IPS-NIHi11 (cell line): ENCODE data around the gene OR5H15.
"Not testable (repeated sequence)": the region's sequence is repeated elsewhere in the genome, so short reads cannot be mapped to it uniquely, and the experiment has no call there.

Experiments
- DNase-seq: peaks from one replicate; pipeline ENCODE4 v3.0.0; 2012; ENCODE audit warnings: mixed read lengths, low spot score

Gene OR5H15

GRCh38 chr3:98166396-98166795 is at the start of gene OR5H15:
Gene OR5H15 (plus strand): TSS chr3:98166696. CDS start chr3:98168700, 2,004 bp downstream.
- DNase-seq = no peak

GRCh38 chr3:98130421-98130820 is 36.1 kb upstream of the OR5H15 start, which contains the start of gene OR5H1:
Gene OR5H1 (plus strand): TSS chr3:98130721. CDS start chr3:98132698, 1,977 bp downstream.
- no peak for DNase-seq

- DNase-seq = no peak
These were observed 29.9 kb upstream of the OR5H15 start for GRCh38 chr3:98136631-98137030.

- DNase-seq = not testable (repeated sequence)
These were observed 28.5 kb upstream of the OR5H15 start for GRCh38 chr3:98137826-98138557.

- DNase-seq = no peak
These were observed 26.0 kb upstream of the OR5H15 start for GRCh38 chr3:98140531-98140930.

GRCh38 chr3:98147179-98147578 is 19.3 kb upstream of the OR5H15 start, which contains the start of gene OR5H14:
Gene OR5H14 (plus strand): TSS chr3:98147479. CDS start chr3:98149386, 1,907 bp downstream.
- DNase-seq = no peak

GRCh38 chr3:98148751-98149150 is 17.7 kb upstream of the OR5H15 start:
- no peak for DNase-seq

- DNase-seq = not testable (repeated sequence)
These were observed 17.0 kb upstream of the OR5H15 start for GRCh38 chr3:98149456-98149855.

GRCh38 chr3:98151241-98151640 is 15.3 kb upstream of the OR5H15 start:
- DNase-seq = no peak

- DNase-seq = no peak
These were observed 4.6 kb downstream of the OR5H15 start for GRCh38 chr3:98171071-98171470.

- DNase-seq = no peak
These were observed 6.1 kb downstream of the OR5H15 start for GRCh38 chr3:98172621-98173020.

- DNase-seq = no peak
These were observed 13.9 kb downstream of the OR5H15 start for GRCh38 chr3:98180319-98180890.

GRCh38 chr3:98182196-98182595 is 15.7 kb downstream of the OR5H15 start:
- peak; percentile 23 for DNase-seq

- peak; percentile 12 for DNase-seq
These were observed 18.7 kb downstream of the OR5H15 start for GRCh38 chr3:98185180-98185579.

GRCh38 chr3:98188545-98188944 is 22.0 kb downstream of the OR5H15 start:
- DNase-seq = peak; percentile 29

GRCh38 chr3:98190911-98191310 is 24.4 kb downstream of the OR5H15 start:
- DNase-seq = not testable (repeated sequence)

- DNase-seq = not testable (repeated sequence)
These were observed 29.8 kb downstream of the OR5H15 start for GRCh38 chr3:98196293-98196692.

- no peak for DNase-seq
These were observed 32.5 kb downstream of the OR5H15 start for GRCh38 chr3:98199020-98199419.

- no peak for DNase-seq
These were observed 42.7 kb downstream of the OR5H15 start for GRCh38 chr3:98209244-98209643.

GRCh38 chr3:98213276-98213675 is 46.8 kb downstream of the OR5H15 start:
- DNase-seq = no peak

GRCh38 chr3:98215051-98215450 is 48.6 kb downstream of the OR5H15 start:
- DNase-seq = no peak
